ENCODE results near the gene INTS6L. TPM values are rescaled to one million over a fixed set of nuclear protein-coding genes. Genes with fewer than 3 reads are reported as not detected.
"Not testable (repeated sequence)": the region's sequence is repeated elsewhere in the genome, so short reads cannot be mapped to it uniquely, and the experiment has no call there.

The INTS6L gene
- total RNA-seq, 2 donors from 2014 or later, result 9.9 to 12.2 TPM

DNA sequence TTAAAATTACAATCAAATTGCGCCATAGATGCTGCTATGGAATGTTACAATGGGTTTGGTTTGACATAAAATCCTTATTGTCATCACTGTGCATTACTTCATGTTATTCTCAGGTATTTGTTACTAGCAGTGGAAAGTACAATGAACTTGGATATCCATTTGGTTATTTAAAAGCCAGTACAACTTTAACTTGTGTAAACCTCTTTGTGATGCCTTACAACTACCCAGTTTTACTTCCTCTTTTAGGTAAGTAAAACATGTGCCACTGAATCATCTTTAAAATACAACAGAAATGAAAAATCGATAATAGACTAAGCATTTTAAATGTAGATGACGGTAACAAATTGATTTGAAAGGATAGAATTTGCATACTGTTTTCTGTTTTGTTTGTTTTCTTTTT lies 35.6 kb downstream of the INTS6L start:
- H3K27me3 ChIP-seq, result no peaks in the 10 kb centered on the region
- TF ChIP-seq CTCF (IDR thresholded peaks at IDR 0.05), result no peak
- no peak for DNase-seq (ENCODE audit: low spot score)
- H3K4me3 ChIP-seq, result no peak overlapping the region
- no peaks in the 10 kb centered on the region for H3K36me3 ChIP-seq
- H3K27ac ChIP-seq, result no peak overlapping the region
- no peaks in the 10 kb centered on the region for H3K4me1 ChIP-seq
- H3K9me3 ChIP-seq, result no peaks in the 10 kb centered on the region

- Histone ChIP-seq H3K36me3 (no peaks in the 10 kb centered on the region), H3K27me3 (no peaks in the 10 kb centered on the region), H3K9me3 (no peaks in the 10 kb centered on the region), H3K4me3 (no peak overlapping the region), H3K4me1 (no peaks in the 10 kb centered on the region), H3K27ac (no peak overlapping the region)
- DNase-seq (ENCODE audit: low spot score), result no peak
- no peak for TF ChIP-seq CTCF (IDR thresholded peaks at IDR 0.05)
These were observed 36.9 kb downstream of the INTS6L start for GRCh38 chrX:135557344-135557743.

GRCh38 chrX:135572436-135572835 lies 52.0 kb downstream of the INTS6L start:
- H3K4me3 ChIP-seq, result no peak overlapping the region
- H3K4me1 ChIP-seq, result no peaks in the 10 kb centered on the region
- H3K27ac ChIP-seq, result no peak overlapping the region
- peak in 1 of 2 donors; percentile 61 for TF ChIP-seq CTCF (IDR thresholded peaks at IDR 0.05)
- no peaks in the 10 kb centered on the region for H3K27me3 ChIP-seq
- no peaks in the 10 kb centered on the region for H3K36me3 ChIP-seq
- DNase-seq (ENCODE audit: low spot score), result no peak
- no peaks in the 10 kb centered on the region for H3K9me3 ChIP-seq

- no peaks in the 10 kb centered on the region for H3K27me3 ChIP-seq
- no peak for DNase-seq (ENCODE audit: low spot score)
- TF ChIP-seq CTCF (IDR thresholded peaks at IDR 0.05), result no peak
These were observed 61.0 kb downstream of the INTS6L start for GRCh38 chrX:135581496-135581895.

GRCh38 chrX:135585153-135585552 lies 64.7 kb downstream of the INTS6L start:
- no peaks in the 10 kb centered on the region for H3K27me3 ChIP-seq
- H3K4me1 ChIP-seq, result no peaks in the 10 kb centered on the region
- no peak for TF ChIP-seq CTCF (IDR thresholded peaks at IDR 0.05)
- no peaks in the 10 kb centered on the region for H3K9me3 ChIP-seq
- H3K27ac ChIP-seq, result no peak overlapping the region
- no peak overlapping the region for H3K4me3 ChIP-seq
- H3K36me3 ChIP-seq, result no peaks in the 10 kb centered on the region
- no peak for DNase-seq (ENCODE audit: low spot score)

More at GRCh38 chrX:135581496-135581895, 61.0 kb downstream of the INTS6L start:
- Histone ChIP-seq H3K36me3 (no peaks in the 10 kb centered on the region), H3K9me3 (no peaks in the 10 kb centered on the region), H3K4me3 (no peak overlapping the region), H3K27ac (no peak overlapping the region), H3K4me1 (no peaks in the 10 kb centered on the region)

- no peak overlapping the region for H3K4me3 ChIP-seq
- TF ChIP-seq CTCF (IDR thresholded peaks at IDR 0.05), result no peak
- no peaks in the 10 kb centered on the region for H3K9me3 ChIP-seq
These were observed 71.4 kb downstream of the INTS6L start for GRCh38 chrX:135591871-135592270.

DNA sequence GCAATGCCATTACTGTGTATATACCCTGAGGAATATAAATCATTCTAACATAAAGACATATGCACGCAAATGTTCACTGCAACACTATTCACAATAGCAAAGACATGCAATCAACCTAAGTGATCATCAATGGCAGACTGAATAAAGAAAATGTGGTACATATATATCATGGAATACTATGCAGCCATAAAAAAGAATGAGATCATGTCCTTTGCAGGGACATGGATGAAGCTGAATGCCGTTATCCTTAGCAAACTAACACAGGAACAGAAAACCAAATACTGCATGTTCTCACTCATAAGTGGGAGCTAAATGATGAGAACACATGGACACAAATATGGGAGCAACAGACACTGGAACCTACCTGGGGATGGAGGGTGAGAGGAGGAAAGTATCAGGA lies 73.6 kb downstream of the INTS6L start:
- not testable (repeated sequence) for H3K4me3 ChIP-seq; H3K27ac ChIP-seq; H3K27me3 ChIP-seq; H3K9me3 ChIP-seq; H3K36me3 ChIP-seq; DNase-seq (ENCODE audit: low spot score); H3K4me1 ChIP-seq

More at GRCh38 chrX:135591871-135592270, 71.4 kb downstream of the INTS6L start:
- Histone ChIP-seq H3K27me3 (no peaks in the 10 kb centered on the region), H3K27ac (no peak overlapping the region), H3K4me1 (no peaks in the 10 kb centered on the region), H3K36me3 (no peaks in the 10 kb centered on the region)
- no peak for DNase-seq (ENCODE audit: low spot score)

DNA sequence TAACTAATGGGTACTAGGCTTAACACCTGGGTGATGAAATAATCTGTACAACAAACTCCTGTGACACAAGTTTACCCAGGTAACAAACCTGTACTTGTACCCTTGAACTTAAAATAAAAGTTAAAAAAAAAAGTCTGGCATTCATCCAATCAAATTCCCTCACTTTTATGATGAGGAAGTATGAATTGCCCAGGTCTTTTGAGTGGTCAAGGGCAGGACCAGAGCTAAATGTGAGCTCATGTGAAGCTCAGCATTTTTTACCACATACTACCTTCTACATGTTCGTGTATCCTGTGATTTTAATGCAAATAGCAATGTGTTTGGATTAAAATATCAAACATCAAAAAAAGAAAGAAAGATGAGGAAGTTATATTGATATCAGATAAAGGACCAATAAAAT lies 74.0 kb downstream of the INTS6L start:
- not testable (repeated sequence) for DNase-seq (ENCODE audit: low spot score); H3K4me3 ChIP-seq; H3K9me3 ChIP-seq; H3K4me1 ChIP-seq; H3K27me3 ChIP-seq; H3K27ac ChIP-seq; H3K36me3 ChIP-seq
